ENCODE data around the gene FKBP11. TPM values are rescaled to one million over a fixed set of nuclear protein-coding genes. Genes with fewer than 3 reads are reported as not detected.
"Not testable (repeated sequence)": the region's sequence is repeated elsewhere in the genome, so short reads cannot be mapped to it uniquely, and the experiment has no call there.

FKBP11 gene
- total RNA-seq, 3 donors from 2014 or later, result 16.9 to 41.3 (median 22.9) TPM

DNA sequence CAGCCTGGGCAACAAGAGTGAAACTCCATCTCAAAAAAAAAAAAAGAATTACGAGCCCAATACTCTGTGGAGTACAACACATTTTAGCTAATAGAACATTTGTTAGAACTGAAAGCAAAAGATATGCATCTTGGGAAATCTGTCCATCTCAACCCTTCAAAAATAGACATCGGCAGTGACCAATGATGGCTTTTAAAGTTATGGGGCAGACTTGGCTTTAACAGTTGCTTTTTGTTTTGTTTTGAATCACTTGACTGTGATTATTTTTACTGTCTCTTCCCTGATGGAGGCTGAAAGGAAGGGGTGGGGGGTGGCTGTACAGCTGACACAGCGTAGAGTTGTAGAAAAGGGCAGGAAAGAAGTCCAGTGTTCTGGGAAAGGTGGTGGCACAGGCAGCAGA lies 2.2 kb downstream of the FKBP11 start:
- H3K4me3 ChIP-seq, result no peak overlapping the region
- H3K36me3 ChIP-seq (ENCODE audit: low read depth), result no peaks in the 10 kb centered on the region
- DNase-seq (no peak), ATAC-seq (no peak)
- peaks cover 3% of the 10 kb centered on the region for H3K4me1 ChIP-seq (ENCODE audit: low read depth)
- TF ChIP-seq, protein P1, sequence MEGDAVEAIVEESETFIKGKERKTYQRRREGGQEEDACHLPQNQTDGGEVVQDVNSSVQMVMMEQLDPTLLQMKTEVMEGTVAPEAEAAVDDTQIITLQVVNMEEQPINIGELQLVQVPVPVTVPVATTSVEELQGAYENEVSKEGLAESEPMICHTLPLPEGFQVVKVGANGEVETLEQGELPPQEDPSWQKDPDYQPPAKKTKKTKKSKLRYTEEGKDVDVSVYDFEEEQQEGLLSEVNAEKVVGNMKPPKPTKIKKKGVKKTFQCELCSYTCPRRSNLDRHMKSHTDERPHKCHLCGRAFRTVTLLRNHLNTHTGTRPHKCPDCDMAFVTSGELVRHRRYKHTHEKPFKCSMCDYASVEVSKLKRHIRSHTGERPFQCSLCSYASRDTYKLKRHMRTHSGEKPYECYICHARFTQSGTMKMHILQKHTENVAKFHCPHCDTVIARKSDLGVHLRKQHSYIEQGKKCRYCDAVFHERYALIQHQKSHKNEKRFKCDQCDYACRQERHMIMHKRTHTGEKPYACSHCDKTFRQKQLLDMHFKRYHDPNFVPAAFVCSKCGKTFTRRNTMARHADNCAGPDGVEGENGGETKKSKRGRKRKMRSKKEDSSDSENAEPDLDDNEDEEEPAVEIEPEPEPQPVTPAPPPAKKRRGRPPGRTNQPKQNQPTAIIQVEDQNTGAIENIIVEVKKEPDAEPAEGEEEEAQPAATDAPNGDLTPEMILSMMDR (IDR thresholded peaks at IDR 0.05), result no peak
- intact Hi-C loops (cut with DNase I, micrococcal nuclease), result no loop called here
- no peaks in the 10 kb centered on the region for H3K9me3 ChIP-seq

DNA sequence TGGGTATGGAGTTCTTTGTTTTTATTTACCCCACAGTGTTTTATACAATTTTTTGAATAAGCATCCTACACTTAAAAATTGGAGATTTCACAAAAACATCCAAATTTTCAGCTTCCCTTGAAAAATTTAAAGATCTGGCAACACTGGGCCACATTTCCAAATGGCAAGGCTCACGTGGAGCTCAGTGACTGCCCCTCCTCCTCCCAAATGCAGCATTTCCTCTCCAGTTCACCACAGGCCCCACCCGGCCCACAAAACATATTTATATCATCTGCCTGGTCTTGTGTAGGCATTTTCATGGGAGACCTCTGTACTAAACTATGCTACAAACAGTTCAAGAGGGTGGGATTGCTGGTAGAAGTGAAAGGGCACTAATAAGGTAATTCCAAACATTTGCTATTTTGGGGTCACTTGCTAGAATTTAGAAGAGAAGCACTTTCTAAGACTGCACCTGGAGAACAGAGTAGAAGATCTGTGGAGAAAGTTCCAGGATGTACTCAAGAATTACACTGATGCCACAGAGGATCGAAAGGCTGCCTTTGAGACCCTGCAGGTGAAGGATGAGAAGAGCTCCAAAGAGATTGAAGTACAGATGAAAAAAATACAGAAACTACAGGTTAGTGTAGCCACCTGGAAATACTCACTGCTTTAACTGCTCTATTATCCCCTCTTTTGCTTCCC lies 7.3 kb downstream of the FKBP11 start:
- Histone ChIP-seq H3K4me1 (ENCODE audit: low read depth) (no peaks in the 10 kb centered on the region), H3K36me3 (ENCODE audit: low read depth) (no peaks in the 10 kb centered on the region), H3K4me3 (no peak overlapping the region), H3K9me3 (no peaks in the 10 kb centered on the region)
- intact Hi-C loops (cut with DNase I, micrococcal nuclease), result no loop called here
- ATAC-seq (peak; percentile 66), DNase-seq (peak in 1 of 3 donors; percentile 42)
- TF ChIP-seq, protein P1 (IDR thresholded peaks at IDR 0.05), result no peak

DNA sequence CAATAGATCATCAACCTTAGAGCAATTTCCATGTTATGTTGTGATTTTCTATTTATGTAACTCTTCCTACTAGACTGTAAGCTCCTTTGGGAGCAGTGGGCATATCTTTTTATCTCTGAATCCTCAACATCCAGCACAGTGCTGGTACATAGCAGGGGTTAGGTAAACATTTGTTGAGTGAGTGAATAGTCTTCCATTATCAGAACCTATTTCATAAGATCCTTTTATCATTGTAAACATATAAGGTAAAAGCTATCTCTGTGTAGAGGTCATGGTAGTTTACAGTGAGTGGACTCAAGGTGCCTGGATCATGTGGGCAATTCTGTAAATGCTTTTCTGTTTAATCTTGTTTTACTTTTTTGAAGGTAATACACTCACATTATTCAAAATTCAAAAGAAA lies 15.1 kb downstream of the FKBP11 start:
- Histone ChIP-seq H3K36me3 (ENCODE audit: low read depth) (no peaks in the 10 kb centered on the region), H3K4me1 (ENCODE audit: low read depth) (no peaks in the 10 kb centered on the region), H3K4me3 (no peak overlapping the region), H3K9me3 (no peaks in the 10 kb centered on the region)
- no peak for ATAC-seq
- DNase-seq, result no peak
- TF ChIP-seq, protein P1 (IDR thresholded peaks at IDR 0.05), result no peak
- intact Hi-C loops (cut with DNase I, micrococcal nuclease), result no loop called here

DNA sequence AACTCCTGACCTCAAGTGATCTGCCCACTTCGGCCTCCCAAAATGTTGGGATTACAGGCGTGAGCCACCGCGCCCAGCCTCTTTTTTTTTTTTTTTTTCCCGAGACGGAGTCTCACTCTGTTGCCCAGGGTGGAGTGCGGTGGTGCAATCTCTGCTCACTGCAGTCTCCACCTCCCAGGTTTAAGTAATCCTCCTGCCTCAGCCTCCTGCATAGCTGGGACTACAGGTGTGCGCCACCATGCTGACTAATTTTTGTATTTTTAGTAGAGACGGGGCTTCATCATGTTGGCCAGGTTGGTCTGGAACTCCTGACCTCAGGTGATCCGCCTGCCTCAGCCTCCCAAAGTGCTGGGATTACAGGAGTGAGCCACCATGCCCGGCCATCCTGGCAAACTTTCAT lies 15.6 kb downstream of the FKBP11 start:
- H3K36me3 ChIP-seq (ENCODE audit: low read depth); H3K4me1 ChIP-seq (ENCODE audit: low read depth); H3K9me3 ChIP-seq; DNase-seq; ATAC-seq; H3K4me3 ChIP-seq; intact Hi-C loops (cut with DNase I, micrococcal nuclease): not testable (repeated sequence)

DNA sequence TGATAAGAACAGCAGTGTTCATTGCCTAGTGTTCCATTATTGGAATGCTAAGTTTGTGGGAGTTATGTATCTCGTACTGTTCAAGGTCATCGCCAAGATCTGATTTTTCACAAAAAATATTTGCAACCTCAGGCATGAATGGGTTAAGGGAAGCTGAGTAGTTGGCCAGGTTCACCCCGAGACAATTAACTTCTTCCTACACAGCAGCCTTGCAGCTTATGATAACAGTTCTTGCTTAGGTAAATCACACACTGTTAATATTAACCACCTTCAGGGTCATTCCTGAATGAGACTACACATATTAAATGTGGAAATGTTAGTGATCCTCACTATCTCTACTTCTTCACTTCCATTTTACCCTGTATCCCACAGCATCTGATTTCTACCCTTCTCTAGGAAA lies 18.0 kb downstream of the FKBP11 start:
- H3K36me3 ChIP-seq (ENCODE audit: low read depth), result no peaks in the 10 kb centered on the region
- no peaks in the 10 kb centered on the region for H3K4me1 ChIP-seq (ENCODE audit: low read depth)
- no peak overlapping the region for H3K4me3 ChIP-seq
- ATAC-seq (no peak), DNase-seq (no peak)
- intact Hi-C loops (cut with DNase I, micrococcal nuclease), result no loop called here
- TF ChIP-seq, protein P1 (IDR thresholded peaks at IDR 0.05), result no peak
- H3K9me3 ChIP-seq, result no peaks in the 10 kb centered on the region

DNA sequence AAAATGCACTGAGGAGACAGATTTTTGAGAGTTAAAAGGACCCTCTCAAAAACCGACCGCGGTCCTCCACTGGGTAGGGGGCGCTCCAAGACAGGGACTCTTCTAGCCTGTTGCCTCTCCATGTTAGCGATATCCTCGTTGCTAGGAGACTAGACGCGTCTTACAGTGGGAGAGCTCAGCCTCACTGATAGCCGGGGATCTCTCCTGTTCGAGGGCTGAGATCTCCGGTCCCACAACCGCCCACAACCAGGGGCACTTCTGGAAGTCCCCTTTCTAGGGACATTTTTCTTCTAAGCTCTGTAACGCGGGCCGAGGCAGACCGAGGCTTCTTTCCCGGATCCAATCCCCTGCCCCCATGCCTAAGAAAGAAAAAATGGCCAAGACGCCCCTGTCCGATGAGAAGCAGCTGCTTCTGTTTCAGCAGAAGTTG lies 21.3 kb downstream of the FKBP11 start:
- no peaks in the 10 kb centered on the region for H3K36me3 ChIP-seq (ENCODE audit: low read depth)
- TF ChIP-seq, protein P1 (IDR thresholded peaks at IDR 0.05), result peak; percentile 32
- DNase-seq, result peak; percentile 72 to 86 (median 76)
- no peaks in the 10 kb centered on the region for H3K4me1 ChIP-seq (ENCODE audit: low read depth)
- intact Hi-C loops (cut with DNase I, micrococcal nuclease), result no loop called here
- peak; percentile 95 for ATAC-seq
- no peaks in the 10 kb centered on the region for H3K9me3 ChIP-seq
- H3K4me3 ChIP-seq, result no peak overlapping the region
